GM12878 (cell line): Measurements from ENCODE around the gene LMO7. TPM values are rescaled to one million over a fixed set of nuclear protein-coding genes. Genes with fewer than 3 reads are reported as not detected.

Source experiments
- ATAC-seq: fragments of 200-7000 bp; cut with Tn5 transposase; 3 replicates; pipeline ENCODE4 v1.9.1; 2020; ENCODE audit warnings: mild to moderate bottlenecking, moderate library complexity
- BruUV-seq: library from RNA; stranded (reverse); fragments of 400-500 nt; replicated peaks from 2 replicates; lab custom pipeline; 2021; lab: Mats Ljungman, UMichigan
- CTCF ChIA-PET: fragments of 300-600 bp; sonication (Branson Sonifier 250); formaldehyde crosslinking; extraction: SDS; loops from one replicate; lab custom pipeline; 2021; ENCODE audit warnings: inconsistent platforms; lab: Yijun Ruan, JAX
- POLR2A ChIA-PET: fragments of 350-600 bp; formaldehyde crosslinking; extraction: SDS; loops from one replicate; lab custom pipeline; 2021; ENCODE audit warnings: inconsistent platforms; lab: Charles Lee
- RAD21 ChIA-PET: fragments of 300-600 bp; sonication (Branson Sonifier 250); formaldehyde crosslinking; loops from one replicate; lab custom pipeline; 2023; ENCODE audit warnings: antibody characterized with exemption; ENCODE audit not compliant: unreplicated experiment; lab: Charles Lee
- SMC1A ChIA-PET: fragments of 300-600 bp; sonication (Branson Sonifier 250); formaldehyde crosslinking; loops from one replicate; lab custom pipeline; 2023; ENCODE audit not compliant: unreplicated experiment, uncharacterized antibody; lab: Charles Lee
- DNase-seq: peaks from one replicate; pipeline ENCODE4 v3.0.0-alpha.2; 2011; ENCODE audit warnings: low read depth, low spot score
- FAIRE-seq: peaks from 3 replicates; lab custom pipeline; 2011; peaks lifted over from hg19 to GRCh38; lab: Jason Lieb, UNC
- H2AFZ ChIP-seq: 2 replicates; pipeline ENCODE4 v1.6.0; 2011; ENCODE audit warnings: low read depth, low read length, control low read depth; ENCODE audit not compliant: control insufficient read depth
- H3K27ac ChIP-seq: 2 replicates; pipeline ENCODE4 v1.5.1; 2011; ENCODE audit warnings: control low read depth; ENCODE audit not compliant: control insufficient read depth, insufficient read depth
- H3K27me3 ChIP-seq, 2 experiments: replicated peaks in 1 of 2; 2 replicates each; pipeline versions ENCODE4 v1.6.0 to v1.6.1; 2011; ENCODE audit warnings: low read length in 1 of 2; ENCODE audit not compliant: control insufficient read depth in 2 of 2, insufficient read depth in 2 of 2
- H3K36me3 ChIP-seq, 2 experiments: 2 replicates each; pipeline ENCODE4 v1.5.1; 2011; ENCODE audit warnings: low read length in 1 of 2; ENCODE audit not compliant: control insufficient read depth in 2 of 2, insufficient read depth in 2 of 2
- H3K4me1 ChIP-seq: 2 replicates; pipeline ENCODE4 v1.6.1; 2011; ENCODE audit warnings: mild to moderate bottlenecking, low read length, moderate library complexity, mixed read lengths; ENCODE audit not compliant: control insufficient read depth, insufficient read depth
- H3K4me2 ChIP-seq: 2 replicates; pipeline ENCODE4 v1.6.0; 2011; ENCODE audit warnings: control low read depth; ENCODE audit not compliant: control insufficient read depth, insufficient read depth
- H3K4me3 ChIP-seq: fragments of 200-600 bp; sonication (generic); 2 replicates; pipeline ENCODE4 v1.5.1; 2016
- H3K79me2 ChIP-seq: 2 replicates; pipeline ENCODE4 v1.6.0; 2011; ENCODE audit warnings: low read length; ENCODE audit not compliant: control insufficient read depth, insufficient read depth
- H3K9ac ChIP-seq: 2 replicates; pipeline ENCODE4 v1.8.0; 2011; ENCODE audit warnings: low read length, control low read depth, mixed read lengths; ENCODE audit not compliant: control insufficient read depth, insufficient read depth
- H3K9me3 ChIP-seq: replicated peaks from 3 replicates; pipeline ENCODE4 v1.5.1; 2011; ENCODE audit warnings: mild to moderate bottlenecking, low read length; ENCODE audit not compliant: control insufficient read depth, insufficient read depth
- H4K20me1 ChIP-seq: 2 replicates; pipeline ENCODE4 v1.6.0; 2011; ENCODE audit not compliant: control insufficient read depth, insufficient read depth
- ATF7 ChIP-seq: fragments of 450-650 bp; IDR thresholded peaks from 2 replicates; pipeline ENCODE4 v1.6.1; 2016; ENCODE audit warnings: low read depth, mild to moderate bottlenecking
- FOXM1 ChIP-seq: IDR thresholded peaks from 2 replicates; pipeline ENCODE4 v1.6.1; 2012; ENCODE audit warnings: low read depth, mild to moderate bottlenecking, inconsistent platforms, low read length, moderate library complexity
- JUNB ChIP-seq: IDR thresholded peaks from 2 replicates; pipeline ENCODE4 v1.6.1; 2016; ENCODE audit warnings: antibody characterized with exemption, mild to moderate bottlenecking
- MTA2 ChIP-seq: fragments of 450-650 bp; IDR thresholded peaks from 2 replicates; pipeline ENCODE4 v1.6.1; 2016; ENCODE audit warnings: low read depth, mild to moderate bottlenecking, moderate library complexity
- PML ChIP-seq: IDR thresholded peaks from 2 replicates; pipeline ENCODE4 v1.6.1; 2012; ENCODE audit warnings: low read length, inconsistent platforms
- SMAD1 ChIP-seq: fragments of 450-650 bp; IDR thresholded peaks from 2 replicates; pipeline ENCODE4 v1.6.1; 2018; ENCODE audit warnings: mild to moderate bottlenecking, low read depth; ENCODE audit not compliant: partially characterized antibody
- STAT3 ChIP-seq: IDR thresholded peaks from 2 replicates; pipeline ENCODE4 v1.6.1; 2011; ENCODE audit warnings: low read depth, low read length, improper control_type of control experiment
- WGBS: methylation state at CpG from one replicate; pipeline ENCODE4 v1.1.6; 2016; ENCODE audit warnings: low lambda C conversion rate; ENCODE audit not compliant: insufficient replicate concordance, insufficient coverage; ENCODE audit errors: missing lambda C conversion rate; 5-methylcytosine and 5-hydroxymethylcytosine counted together
- in situ Hi-C: fragments of 300-500 bp; cut with MboI; formaldehyde crosslinking; loops from 9 replicates; pipeline ENCODE4 v1.14.3; 2018; ENCODE audit warnings: mixed read lengths
- intact Hi-C: fragments of 100-400 bp; cut with micrococcal nuclease; formaldehyde crosslinking; loops from one replicate; pipeline ENCODE4 v1.14.2; 2022; ENCODE audit not compliant: unreplicated experiment
- polyA plus RNA-seq, 11 experiments: library from polyadenylated mRNA; depleted of rRNA in 4 of 11; unstranded in 6 of 11; stranded (reverse) in 5 of 11; fragments of >200 nt; fragmentation: Nextera tagmentation in 4 of 11; fragmentation: Illumina TruSeq in 1 of 11; extraction: Ambion mirVana in 4 of 11; extraction: Trizol in 1 of 11; gene quantifications; 1 replicate in 1 of 11; 2 replicates in 10 of 11; pipeline versions ENCODE4 v1.2.1 to v1.2.3, GENCODE V29; 2011 to 2016; ENCODE audit warnings: inconsistent platforms in 2 of 11, missing spikeins in 2 of 11, low read depth in 1 of 11
- total RNA-seq, 4 experiments: library from RNA; depleted of rRNA in 3 of 4; stranded (reverse); fragments of >200 nt in 3 of 4; fragmentation: Illumina TruSeq in 1 of 4; extraction: Trizol in 1 of 4; gene quantifications; 2 replicates each; pipeline versions ENCODE4 v1.2.1 to v1.2.3, GENCODE V29; 2013 to 2021
- TF ChIP-seq, protein P1 (sequence below): fragments of 450-650 bp; IDR thresholded peaks from 2 replicates; pipeline ENCODE4 v1.6.1; 2017; ENCODE audit warnings: low read depth, mild to moderate bottlenecking, moderate library complexity
- TF ChIP-seq, protein P2 (sequence below): fragments of 450-650 bp; IDR thresholded peaks from 2 replicates; pipeline ENCODE4 v1.6.1; 2017; ENCODE audit warnings: mild to moderate bottlenecking, low read depth, inconsistent platforms; ENCODE audit not compliant: poor library complexity, severe bottlenecking
- TF ChIP-seq, protein P3 (sequence below): fragments of 450-650 bp; IDR thresholded peaks from 2 replicates; pipeline ENCODE4 v1.6.1; 2016; ENCODE audit warnings: mild to moderate bottlenecking, moderate library complexity, borderline replicate concordance
- TF ChIP-seq, protein P4 (sequence below): IDR thresholded peaks from 2 replicates; pipeline ENCODE4 v1.6.1; 2011; ENCODE audit warnings: borderline replicate concordance, low read depth, mild to moderate bottlenecking, moderate library complexity, low read length; ENCODE audit not compliant: insufficient read depth, poor library complexity, severe bottlenecking

LMO7 gene
- total and polyA plus RNA-seq, 10 of the 15 experiments (the other 5 are each of a cell fraction or from before 2014, with no cell fraction given) = 8.5 to 67.8 (median 36.8) TPM

DNA sequence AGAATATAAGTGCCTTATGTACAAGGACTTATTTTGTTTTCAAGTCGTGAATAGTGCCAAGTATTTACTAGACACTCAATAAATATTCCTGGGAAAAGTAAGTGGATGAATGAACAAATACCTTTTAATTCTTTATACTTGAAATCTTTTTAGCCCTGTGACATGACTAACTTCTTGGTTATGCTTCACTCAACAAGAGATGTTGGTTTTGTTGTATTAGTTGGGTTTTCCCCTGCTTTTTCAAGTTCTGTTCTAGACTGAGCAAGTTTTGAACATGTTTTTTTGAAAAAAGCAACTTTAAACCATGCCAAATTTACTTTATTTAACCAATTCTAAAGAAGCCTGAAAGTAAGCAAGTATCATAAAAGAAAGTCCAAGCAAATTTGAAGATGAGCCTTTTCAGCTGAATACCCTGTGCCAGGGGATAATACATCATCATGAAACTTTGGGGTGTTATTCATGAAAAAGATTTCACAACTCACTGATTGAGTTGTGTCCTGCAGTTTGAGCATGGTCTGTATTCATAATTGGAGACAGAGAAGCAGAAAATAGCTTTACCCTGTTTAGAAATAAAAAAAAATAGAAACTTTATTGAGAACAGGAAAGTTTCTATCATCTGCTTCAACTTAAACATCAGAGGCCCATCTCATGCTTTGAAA is 11.1 kb downstream of the LMO7 start:
- Histone ChIP-seq H3K4me3 (peak overlapping the region; percentile 39; the same call in 1 of the 2 replicates), H3K27me3 (no peaks in the 10 kb centered on the region), H3K79me2 (no peaks in the 10 kb centered on the region; the same call in 1 of the 2 replicates), H3K36me3 (no peaks in the 10 kb centered on the region), H3K9ac (peak overlapping the region; percentile 41; the same call in 1 of the 2 replicates), H3K9me3 (no peaks in the 10 kb centered on the region), H3K27ac (peak overlapping the region; percentile 76), H3K4me1 (peaks cover 24% of the 10 kb centered on the region), H4K20me1 (no peaks in the 10 kb centered on the region), H3K4me2 (peak overlapping the region; percentile 71), H2AFZ (peak overlapping the region; percentile 58)
- POLR2A ChIA-PET = interaction anchor here (0.6 to 1.0 kb wide), 7 partner anchors 8 to 1855 kb away, joined by 3 to 9 read pairs (median 4); no protein-coding TSS in a partner anchor
- no TSS peak for BruUV-seq
- SMC1A ChIA-PET = interaction anchor here (1.1 to 1.8 kb wide), 3 partner anchors 8 to 23 kb away, joined by 4 to 10 read pairs (median 4); no protein-coding TSS in a partner anchor
- FAIRE-seq (no peak), DNase-seq (peak; percentile 38), ATAC-seq (peak; percentile 92)
- CTCF ChIA-PET = interaction anchor here (0.7 kb wide), 1 partner anchor 26 kb away, joined by 4 read pairs; no protein-coding TSS in a partner anchor
- RAD21 ChIA-PET = interaction anchor here (0.6 to 1.1 kb wide), 4 partner anchors 8 to 1458 kb away, joined by 3 to 4 read pairs (median 3); no protein-coding TSS in a partner anchor
- intact Hi-C loops (loop anchor here (10.0 kb wide), 1 partner anchor 272 kb away; no protein-coding TSS in a partner anchor), in situ Hi-C loops (no loop called here)
- WGBS = 0% methylated on average over 1 of the region's 1 CpG
- peak; percentile 56; the same call in 1 of the 2 replicates for TF ChIP-seq MTA2
- TF ChIP-seq, protein P1, sequence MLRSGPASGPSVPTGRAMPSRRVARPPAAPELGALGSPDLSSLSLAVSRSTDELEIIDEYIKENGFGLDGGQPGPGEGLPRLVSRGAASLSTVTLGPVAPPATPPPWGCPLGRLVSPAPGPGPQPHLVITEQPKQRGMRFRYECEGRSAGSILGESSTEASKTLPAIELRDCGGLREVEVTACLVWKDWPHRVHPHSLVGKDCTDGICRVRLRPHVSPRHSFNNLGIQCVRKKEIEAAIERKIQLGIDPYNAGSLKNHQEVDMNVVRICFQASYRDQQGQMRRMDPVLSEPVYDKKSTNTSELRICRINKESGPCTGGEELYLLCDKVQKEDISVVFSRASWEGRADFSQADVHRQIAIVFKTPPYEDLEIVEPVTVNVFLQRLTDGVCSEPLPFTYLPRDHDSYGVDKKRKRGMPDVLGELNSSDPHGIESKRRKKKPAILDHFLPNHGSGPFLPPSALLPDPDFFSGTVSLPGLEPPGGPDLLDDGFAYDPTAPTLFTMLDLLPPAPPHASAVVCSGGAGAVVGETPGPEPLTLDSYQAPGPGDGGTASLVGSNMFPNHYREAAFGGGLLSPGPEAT = peak; percentile 62
- TF ChIP-seq, protein P2, sequence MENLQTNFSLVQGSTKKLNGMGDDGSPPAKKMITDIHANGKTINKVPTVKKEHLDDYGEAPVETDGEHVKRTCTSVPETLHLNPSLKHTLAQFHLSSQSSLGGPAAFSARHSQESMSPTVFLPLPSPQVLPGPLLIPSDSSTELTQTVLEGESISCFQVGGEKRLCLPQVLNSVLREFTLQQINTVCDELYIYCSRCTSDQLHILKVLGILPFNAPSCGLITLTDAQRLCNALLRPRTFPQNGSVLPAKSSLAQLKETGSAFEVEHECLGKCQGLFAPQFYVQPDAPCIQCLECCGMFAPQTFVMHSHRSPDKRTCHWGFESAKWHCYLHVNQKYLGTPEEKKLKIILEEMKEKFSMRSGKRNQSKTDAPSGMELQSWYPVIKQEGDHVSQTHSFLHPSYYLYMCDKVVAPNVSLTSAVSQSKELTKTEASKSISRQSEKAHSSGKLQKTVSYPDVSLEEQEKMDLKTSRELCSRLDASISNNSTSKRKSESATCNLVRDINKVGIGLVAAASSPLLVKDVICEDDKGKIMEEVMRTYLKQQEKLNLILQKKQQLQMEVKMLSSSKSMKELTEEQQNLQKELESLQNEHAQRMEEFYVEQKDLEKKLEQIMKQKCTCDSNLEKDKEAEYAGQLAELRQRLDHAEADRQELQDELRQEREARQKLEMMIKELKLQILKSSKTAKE = peak; percentile 64
- no peak for TF ChIP-seq STAT3
- TF ChIP-seq, protein P3, sequence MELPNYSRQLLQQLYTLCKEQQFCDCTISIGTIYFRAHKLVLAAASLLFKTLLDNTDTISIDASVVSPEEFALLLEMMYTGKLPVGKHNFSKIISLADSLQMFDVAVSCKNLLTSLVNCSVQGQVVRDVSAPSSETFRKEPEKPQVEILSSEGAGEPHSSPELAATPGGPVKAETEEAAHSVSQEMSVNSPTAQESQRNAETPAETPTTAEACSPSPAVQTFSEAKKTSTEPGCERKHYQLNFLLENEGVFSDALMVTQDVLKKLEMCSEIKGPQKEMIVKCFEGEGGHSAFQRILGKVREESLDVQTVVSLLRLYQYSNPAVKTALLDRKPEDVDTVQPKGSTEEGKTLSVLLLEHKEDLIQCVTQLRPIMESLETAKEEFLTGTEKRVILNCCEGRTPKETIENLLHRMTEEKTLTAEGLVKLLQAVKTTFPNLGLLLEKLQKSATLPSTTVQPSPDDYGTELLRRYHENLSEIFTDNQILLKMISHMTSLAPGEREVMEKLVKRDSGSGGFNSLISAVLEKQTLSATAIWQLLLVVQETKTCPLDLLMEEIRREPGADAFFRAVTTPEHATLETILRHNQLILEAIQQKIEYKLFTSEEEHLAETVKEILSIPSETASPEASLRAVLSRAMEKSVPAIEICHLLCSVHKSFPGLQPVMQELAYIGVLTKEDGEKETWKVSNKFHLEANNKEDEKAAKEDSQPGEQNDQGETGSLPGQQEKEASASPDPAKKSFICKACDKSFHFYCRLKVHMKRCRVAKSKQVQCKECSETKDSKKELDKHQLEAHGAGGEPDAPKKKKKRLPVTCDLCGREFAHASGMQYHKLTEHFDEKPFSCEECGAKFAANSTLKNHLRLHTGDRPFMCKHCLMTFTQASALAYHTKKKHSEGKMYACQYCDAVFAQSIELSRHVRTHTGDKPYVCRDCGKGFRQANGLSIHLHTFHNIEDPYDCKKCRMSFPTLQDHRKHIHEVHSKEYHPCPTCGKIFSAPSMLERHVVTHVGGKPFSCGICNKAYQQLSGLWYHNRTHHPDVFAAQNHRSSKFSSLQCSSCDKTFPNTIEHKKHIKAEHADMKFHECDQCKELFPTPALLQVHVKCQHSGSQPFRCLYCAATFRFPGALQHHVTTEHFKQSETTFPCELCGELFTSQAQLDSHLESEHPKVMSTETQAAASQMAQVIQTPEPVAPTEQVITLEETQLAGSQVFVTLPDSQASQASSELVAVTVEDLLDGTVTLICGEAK = peak; percentile 92
- TF ChIP-seq, protein P4, sequence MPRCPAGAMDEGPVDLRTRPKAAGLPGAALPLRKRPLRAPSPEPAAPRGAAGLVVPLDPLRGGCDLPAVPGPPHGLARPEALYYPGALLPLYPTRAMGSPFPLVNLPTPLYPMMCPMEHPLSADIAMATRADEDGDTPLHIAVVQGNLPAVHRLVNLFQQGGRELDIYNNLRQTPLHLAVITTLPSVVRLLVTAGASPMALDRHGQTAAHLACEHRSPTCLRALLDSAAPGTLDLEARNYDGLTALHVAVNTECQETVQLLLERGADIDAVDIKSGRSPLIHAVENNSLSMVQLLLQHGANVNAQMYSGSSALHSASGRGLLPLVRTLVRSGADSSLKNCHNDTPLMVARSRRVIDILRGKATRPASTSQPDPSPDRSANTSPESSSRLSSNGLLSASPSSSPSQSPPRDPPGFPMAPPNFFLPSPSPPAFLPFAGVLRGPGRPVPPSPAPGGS = no peak
- peak; percentile 79 for TF ChIP-seq JUNB
- peak; percentile 71; the same call in 1 of the 2 replicates for TF ChIP-seq FOXM1
- TF ChIP-seq SMAD1 = no peak
- peak; percentile 61; the same call in 1 of the 2 replicates for TF ChIP-seq PML
- peak; percentile 75 for TF ChIP-seq ATF7
